ENCODE measurements around the gene NT5M.

NT5M gene

GRCh38 chr17:17355426-17355825, 52.3 kb downstream of the NT5M start:
- DNase-seq: no peak

DNA sequence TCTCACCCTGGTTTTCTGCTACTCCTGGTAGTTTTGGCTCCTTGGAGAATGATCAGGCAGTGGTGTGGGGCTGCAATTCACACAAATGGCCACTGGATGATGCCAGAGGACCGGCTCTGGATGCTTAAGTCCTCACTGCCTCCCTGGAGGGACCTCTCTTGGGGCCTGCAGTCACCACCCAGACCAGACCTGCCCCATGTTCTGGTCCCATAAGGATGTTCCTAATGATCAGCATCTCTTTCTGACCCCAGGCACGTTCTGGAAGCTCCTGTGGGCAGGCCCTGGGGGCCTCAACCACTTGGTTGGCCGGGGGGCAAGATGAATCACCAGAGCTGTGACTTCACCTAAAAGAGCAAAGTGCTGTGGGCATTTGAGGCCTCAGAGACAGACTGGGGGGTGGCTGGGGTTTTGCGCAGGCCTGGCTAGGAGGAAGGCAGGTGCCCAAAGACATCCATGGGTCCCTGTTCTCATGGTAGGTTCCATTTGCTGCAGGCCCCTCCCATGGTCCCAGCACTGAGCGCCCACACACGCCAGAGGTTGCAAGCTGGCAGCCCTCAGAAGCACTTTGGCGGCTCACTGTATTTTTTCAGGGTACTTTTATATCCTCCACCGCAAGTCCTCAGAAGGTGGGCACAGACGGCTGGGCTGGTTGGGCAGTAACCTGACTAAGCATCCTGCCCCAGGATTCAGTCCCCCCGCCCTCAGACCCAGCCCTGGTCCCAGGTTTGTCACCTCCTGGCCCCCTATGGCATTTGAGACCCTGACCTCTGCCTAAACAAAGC, 53.2 kb downstream of the NT5M start:
- peak; percentile 58 for DNase-seq

DNA sequence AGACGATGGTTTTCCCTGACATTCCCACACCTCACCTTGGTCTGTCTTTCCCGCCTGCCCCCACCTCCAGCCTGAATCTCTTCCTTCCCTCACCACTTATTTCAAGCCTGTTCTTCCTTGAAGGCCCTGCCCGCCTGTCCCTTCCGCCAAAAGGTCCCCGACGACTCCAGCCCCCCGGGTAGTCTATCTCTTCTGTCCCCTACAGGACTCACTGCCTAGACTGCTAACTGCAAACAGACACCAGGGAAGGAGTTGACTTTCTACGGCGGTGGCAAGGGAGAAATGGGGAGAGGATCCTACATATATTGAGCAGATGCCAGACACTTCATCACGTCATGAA, 53.7 kb downstream of the NT5M start:
- no peak for DNase-seq

DNA sequence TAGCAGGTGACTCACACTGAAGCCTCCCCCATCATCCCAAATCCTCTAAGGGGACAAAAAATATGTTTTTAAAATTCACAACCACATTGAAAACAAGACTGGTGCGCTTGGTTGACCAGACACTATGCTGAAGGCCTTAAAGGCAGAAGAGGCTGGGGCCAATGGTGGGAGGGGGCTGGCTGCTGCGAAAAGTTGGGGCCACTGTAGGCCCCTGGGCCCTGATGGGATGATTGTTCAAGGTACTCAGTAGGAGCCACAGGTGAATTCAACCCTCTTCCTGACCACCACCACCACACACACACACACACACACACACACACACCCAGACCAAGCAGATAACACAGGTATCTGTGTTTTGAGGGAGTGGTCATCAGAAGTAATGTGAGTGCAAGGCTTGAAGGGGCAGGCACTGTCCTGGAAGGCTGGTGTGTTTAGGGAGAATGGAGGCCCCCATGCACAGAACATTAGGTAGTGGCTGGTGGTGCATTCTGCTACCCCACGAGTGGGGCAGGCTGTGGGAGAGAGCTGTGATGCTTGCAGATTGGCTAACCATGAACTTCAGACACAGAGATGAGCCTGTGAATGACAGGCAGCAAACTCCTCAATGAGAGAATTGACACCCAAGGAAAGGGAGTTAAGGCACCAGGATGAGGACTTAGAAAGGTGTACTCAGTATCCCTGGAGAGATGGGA, 55.0 kb downstream of the NT5M start:
- DNase-seq: no peak

DNA sequence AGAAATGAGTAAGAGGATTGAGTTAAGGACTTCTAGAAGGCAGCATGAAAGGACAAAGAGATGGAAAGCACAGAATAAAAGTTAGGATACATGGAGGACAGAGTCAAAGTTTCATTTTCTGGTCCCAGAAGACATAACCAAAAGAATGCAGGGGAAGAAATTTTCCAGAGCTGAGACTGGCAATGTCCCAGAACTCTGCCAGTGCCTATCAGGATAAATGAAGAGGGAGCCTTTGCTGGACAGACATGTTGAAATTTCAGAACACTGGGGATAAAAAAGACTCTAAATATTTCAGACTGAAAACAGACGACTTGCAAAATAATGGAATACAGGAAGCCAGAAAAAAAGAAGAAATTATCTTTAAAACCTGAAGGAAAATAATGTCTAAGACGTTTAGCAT, 55.7 kb downstream of the NT5M start:
- DNase-seq: no peak

DNA sequence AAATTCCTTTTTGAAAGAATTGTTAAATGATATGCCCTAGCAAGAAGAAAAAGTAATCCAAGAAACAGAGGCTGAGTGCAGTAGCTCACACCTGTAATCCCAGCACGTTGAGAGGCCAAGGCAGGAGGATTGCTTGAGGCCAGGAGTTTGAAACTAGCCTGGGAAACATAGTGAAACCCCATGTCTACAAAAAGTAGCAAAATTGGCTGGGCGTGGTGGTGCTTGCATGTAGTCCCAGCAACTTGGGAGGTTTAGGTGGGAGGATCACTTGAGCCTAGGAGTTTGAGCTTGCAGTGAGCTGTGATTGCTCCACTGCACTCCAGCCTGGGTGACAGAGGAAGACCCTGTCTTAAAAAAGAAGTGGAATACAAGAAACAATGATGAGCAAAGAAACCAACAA, 56.1 kb downstream of the NT5M start:
- DNase-seq: no peak

DNA sequence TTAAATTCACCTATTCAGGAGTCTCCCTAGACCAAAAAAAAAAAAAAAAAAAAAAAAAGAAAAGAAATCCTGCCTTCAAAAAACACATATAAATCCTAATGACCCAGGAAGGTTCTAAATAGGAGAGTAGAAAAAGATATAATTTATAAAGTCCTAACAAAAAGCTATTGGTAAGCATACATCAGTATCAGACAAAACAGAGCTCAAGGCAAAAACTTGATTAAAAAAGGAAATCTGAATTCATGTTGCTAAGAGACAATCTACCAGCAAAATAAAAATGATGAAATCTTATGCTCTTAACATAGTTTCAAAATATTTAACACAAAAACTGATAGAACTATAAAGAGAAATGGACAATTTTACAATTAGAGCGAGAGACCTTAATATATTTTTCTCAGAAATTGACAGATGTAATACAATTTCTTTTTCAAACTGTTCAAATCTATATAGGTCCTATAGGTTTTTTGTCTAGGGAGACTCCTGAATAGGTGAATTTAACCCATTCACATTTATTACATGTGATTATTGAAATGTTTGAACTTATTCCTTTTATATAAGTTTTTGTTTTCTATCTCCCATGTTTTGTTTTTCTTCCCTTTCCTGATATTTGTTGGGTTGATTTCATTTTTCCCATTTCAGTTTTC, 57.0 kb downstream of the NT5M start:
- DNase-seq: no peak

GRCh38 chr17:17361543-17361866, 58.3 kb downstream of the NT5M start:
- no peak for DNase-seq

- DNase-seq: peak; percentile 40
Observed at GRCh38 chr17:17361867-17362539, 58.8 kb downstream of the NT5M start.

DNA sequence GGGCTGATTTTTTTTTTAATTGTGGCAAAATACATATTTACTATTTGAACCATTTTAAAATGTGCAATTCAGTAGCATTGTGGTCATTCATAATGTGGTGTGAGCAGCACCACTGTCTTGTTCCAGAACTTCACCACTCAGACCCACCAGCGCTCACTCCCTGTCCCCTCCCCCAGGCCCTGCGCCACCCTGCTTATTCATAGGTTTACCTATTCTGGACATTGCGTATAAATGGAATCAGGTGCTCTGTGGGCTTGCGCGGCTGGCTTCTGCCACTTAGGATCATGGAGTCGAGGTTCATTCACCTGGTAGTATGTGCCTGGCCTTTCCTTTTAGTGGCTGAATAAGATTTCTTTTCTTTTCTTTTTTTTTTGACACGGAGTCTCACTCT, 59.4 kb downstream of the NT5M start:
- DNase-seq: no peak

DNA sequence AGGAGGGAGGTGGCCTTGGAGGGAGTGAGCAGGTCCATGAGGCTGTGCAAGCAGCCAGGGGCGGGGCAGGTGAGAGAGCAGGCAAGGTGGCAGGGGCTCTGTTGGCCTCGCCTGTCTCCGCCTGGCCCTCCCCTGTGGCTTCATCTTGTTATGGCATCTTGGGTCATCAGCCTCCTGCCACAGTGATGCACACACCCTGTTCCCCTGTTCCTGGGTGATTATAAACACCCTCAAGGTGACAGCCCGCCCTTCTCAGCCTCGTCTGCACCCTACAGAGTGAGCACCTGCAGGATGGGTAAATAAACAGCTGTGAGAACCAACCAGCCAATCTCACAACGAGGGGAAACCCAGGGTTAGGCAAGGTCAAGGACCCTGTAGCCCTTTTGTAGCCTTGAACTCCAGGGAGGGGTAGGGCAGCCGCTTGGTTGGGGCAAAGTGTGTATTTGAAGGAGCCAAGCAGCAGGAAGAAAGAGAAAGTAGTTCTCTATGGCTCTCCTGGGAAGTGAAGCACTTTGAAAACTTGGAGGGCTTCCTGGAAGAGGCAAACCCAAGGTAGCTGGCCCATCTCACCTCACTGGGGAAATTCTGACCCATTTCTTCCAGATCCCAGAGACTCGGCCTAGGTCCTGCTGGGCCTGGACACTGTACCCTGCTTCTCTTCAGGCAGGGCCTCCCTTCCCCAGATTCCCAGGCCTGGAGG, 60.6 kb downstream of the NT5M start:
- no peak for DNase-seq

DNA sequence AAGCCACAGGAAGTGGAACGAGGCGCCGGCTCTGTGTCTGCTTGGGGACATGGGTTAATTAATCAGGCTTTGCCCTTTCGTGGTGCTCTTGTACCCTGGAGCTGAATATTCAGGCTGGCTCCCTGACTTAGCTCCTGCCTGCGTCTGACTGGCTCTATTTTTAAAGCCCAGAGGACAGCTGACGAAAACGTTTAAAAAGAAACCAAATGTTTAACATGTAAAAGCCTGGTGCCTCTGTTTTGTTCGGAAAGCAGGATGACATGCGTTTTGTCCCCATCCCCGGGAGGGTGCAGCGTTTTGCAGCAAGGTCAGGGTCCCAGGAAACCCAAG, 61.1 kb downstream of the NT5M start:
- no peak for DNase-seq

DNA sequence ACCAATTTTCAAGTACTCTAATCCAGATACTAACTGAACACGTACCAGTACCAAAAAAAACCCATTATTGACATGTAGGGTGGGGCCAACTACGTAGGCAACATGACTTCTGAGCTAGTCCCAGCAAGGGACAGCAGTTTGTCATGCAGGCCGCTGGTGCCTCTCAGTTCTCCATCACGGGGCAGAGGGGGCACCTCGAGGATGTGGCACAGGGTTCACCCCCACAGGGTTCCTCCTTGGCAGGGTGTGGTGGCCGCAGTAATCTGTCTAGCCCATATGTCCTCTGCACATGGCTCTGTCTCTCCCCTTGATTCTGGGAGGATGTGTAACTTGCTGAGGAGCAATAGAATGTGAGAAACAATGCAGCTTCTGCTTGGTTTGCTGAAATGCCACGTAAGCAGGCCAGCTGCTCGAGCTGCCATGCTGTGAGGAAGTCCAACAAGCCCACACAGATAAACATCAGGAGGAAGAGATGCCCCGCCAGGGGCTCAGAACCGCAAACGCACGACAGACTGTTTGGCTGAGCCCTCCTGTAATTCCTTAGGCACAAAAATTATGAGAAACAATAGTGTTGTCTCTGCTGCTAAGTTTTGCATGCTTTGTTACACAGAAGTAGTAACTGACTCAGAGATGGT, 62.4 kb downstream of the NT5M start:
- DNase-seq: no peak

DNA sequence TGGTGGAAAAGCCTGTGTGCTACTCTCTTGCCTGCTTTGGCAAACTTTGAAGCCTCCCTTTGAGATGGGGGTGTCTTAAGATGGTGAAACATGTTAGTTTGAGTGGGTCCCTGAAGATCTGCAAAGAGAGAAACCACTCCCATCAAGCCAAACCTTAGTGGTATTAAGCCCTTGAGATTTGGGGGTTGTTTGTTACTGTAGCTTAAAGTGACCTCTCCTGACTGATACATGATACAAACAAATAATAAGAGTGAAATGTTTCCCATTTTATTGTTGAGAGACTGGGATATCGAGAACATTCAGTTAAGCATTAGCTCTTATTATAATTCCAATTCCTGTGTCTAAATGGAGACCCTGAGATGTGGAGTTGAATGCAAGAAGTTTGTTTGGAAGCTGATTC, 63.1 kb downstream of the NT5M start:
- DNase-seq: no peak

DNA sequence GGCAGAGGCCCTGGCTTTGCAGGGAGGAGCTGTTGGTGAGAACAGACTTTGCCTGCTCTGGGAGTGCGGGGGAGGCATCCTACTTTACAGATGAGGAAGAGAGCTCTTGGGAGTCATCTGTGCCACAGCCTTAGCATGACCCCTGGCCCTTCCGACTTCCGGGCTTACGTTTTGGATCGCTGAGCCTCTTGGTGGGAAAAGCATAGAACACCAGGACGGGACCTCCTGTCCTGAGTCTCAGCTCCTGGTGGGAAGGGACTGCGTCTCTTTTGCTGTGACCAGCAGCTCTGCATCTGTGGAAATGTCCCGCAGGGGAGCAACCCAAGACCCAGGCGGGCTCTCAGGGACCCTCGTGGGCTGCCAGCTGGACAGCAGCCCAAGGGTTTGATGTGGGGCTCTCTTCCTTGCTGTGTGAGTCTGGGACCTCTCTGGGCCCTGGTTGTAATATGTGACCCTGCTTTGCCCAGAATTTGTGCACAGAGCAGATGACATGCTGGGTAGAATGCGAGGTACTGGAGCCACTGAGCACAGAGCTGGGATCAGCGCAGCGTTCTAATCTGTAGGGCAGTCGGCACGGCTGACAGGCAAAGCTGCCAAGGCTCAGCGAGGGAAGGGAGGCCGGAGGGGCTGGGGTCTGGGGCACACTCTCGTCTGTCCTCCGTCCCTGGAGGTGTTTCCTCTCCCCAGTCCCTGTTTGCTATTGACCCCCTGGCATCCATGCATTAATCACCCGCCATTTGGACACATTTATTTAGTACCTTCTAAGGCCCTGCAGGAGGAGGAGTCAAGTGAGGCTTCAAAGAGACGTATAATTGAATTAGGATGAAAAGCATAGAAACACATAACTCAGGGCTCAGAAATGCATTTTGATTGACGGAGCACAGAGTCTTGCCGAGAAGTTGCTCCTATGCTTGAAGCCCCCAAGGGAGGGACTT, 64.0 kb downstream of the NT5M start:
- no peak for DNase-seq

DNA sequence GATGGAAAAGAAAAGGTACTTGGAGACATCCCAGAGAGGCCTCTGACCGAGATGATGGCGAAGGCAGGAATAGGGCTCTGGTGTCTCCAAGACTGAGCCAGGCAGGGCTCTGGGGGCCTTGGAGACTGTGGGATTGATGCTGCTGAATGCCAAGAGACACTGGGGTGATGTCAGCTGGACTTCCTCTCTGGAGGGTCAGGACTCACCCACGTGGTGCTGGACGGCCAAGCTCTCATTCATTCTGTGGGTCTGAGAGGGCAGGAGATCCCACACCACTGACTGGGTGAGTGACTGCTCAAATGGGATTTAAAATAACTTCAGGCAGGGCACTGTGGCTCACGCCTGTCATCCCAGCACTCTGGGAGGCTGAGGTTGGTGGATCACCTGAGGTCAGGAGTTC, 64.8 kb downstream of the NT5M start:
- DNase-seq: no peak

DNA sequence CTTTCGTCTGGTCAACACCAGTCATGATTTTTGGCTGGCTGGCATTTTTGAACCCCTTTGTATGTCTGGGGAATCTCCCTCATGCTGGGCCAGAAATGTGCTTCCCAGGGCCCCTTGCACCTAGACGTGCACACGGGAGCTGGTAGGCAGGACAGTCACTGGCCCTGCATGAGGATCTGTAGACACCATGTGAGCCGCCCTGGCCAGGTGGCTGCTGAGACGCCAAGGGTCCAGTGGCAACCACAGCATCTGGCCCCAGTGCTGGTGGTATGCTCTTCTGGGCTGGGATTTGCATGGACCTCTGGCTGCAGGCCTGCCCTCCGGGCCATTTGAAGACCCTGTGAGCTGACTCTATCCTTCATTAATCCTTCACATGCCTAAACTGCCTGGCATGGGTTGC, 67.5 kb downstream of the NT5M start:
- no peak for DNase-seq

GRCh38 chr17:17372856-17373520, 69.8 kb downstream of the NT5M start:
- no peak for DNase-seq

DNA sequence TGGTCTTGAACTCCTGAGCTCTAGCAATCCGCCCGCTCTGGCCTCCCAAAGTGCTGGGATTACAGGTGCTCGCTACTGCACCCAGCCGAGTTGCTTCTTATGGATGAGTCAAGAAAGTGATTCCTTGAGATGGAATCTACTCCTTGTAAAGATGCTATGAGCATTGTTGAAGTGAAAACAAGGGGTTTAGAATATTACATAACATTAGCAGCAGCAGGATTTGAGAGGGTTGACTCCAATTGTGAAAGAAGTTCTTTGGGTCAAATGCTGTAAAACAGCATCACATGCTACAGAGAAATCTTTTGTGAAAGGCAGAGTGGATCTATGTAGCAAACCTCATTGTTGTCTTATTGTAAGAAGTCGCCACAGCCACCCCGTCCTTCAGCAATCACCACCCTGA, 72.7 kb downstream of the NT5M start:
- no peak for DNase-seq

- no peak for DNase-seq
Observed at GRCh38 chr17:17376362-17376761, 73.2 kb downstream of the NT5M start.

All from NCI-H524 treated with DMSO at 0.1 percent for 48 hours (cell line).